ENCODE data around the gene DAP.
"Not testable (repeated sequence)": the region's sequence is repeated elsewhere in the genome, so short reads cannot be mapped to it uniquely, and the experiment has no call there.

DAP gene

GRCh38 chr5:10720766-10721165 is 40.3 kb downstream of the DAP start:
- DNase-seq; in situ Hi-C loops (cut with HindIII; ENCODE audit: low pct_ligation_motif_present, low pct_unique_long_range_greater_than_20kb, low sequenced_read_pairs): not testable (repeated sequence)

- in situ Hi-C loops (cut with HindIII; ENCODE audit: low pct_ligation_motif_present, low pct_unique_long_range_greater_than_20kb, low sequenced_read_pairs): no loop called here
- DNase-seq: peak; percentile 73
Observed at GRCh38 chr5:10719965-10720364, 41.1 kb downstream of the DAP start.

- in situ Hi-C loops (cut with HindIII; ENCODE audit: low pct_ligation_motif_present, low pct_unique_long_range_greater_than_20kb, low sequenced_read_pairs); DNase-seq: not testable (repeated sequence)
Observed at GRCh38 chr5:10718617-10719016, 42.4 kb downstream of the DAP start.

- in situ Hi-C loops (cut with HindIII; ENCODE audit: low pct_ligation_motif_present, low pct_unique_long_range_greater_than_20kb, low sequenced_read_pairs); DNase-seq: not testable (repeated sequence)
Observed at GRCh38 chr5:10716825-10717224, 44.2 kb downstream of the DAP start.

GRCh38 chr5:10715605-10716290 is 45.3 kb downstream of the DAP start:
- no peak for DNase-seq
- in situ Hi-C loops (cut with HindIII; ENCODE audit: low pct_ligation_motif_present, low pct_unique_long_range_greater_than_20kb, low sequenced_read_pairs): no loop called here

- in situ Hi-C loops (cut with HindIII; ENCODE audit: low pct_ligation_motif_present, low pct_unique_long_range_greater_than_20kb, low sequenced_read_pairs): no loop called here
- no peak for DNase-seq
Observed at GRCh38 chr5:10712574-10713366, 48.3 kb downstream of the DAP start.

- DNase-seq: no peak
- in situ Hi-C loops (cut with HindIII; ENCODE audit: low pct_ligation_motif_present, low pct_unique_long_range_greater_than_20kb, low sequenced_read_pairs): no loop called here
Observed at GRCh38 chr5:10711562-10711961, 49.5 kb downstream of the DAP start.

- in situ Hi-C loops (cut with HindIII; ENCODE audit: low pct_ligation_motif_present, low pct_unique_long_range_greater_than_20kb, low sequenced_read_pairs): no loop called here
Observed at GRCh38 chr5:10710513-10711128, 50.4 kb downstream of the DAP start.

GRCh38 chr5:10709933-10710332 is 51.1 kb downstream of the DAP start:
- in situ Hi-C loops (cut with HindIII; ENCODE audit: low pct_ligation_motif_present, low pct_unique_long_range_greater_than_20kb, low sequenced_read_pairs): no loop called here
- DNase-seq: no peak

More at GRCh38 chr5:10710513-10711128, 50.4 kb downstream of the DAP start:
- no peak for DNase-seq

GRCh38 chr5:10709409-10709808 is 51.6 kb downstream of the DAP start:
- in situ Hi-C loops (cut with HindIII; ENCODE audit: low pct_ligation_motif_present, low pct_unique_long_range_greater_than_20kb, low sequenced_read_pairs): no loop called here
- DNase-seq: peak; percentile 53

GRCh38 chr5:10708189-10708944 is 52.7 kb downstream of the DAP start:
- no peak for DNase-seq
- in situ Hi-C loops (cut with HindIII; ENCODE audit: low pct_ligation_motif_present, low pct_unique_long_range_greater_than_20kb, low sequenced_read_pairs): no loop called here

- in situ Hi-C loops (cut with HindIII; ENCODE audit: low pct_ligation_motif_present, low pct_unique_long_range_greater_than_20kb, low sequenced_read_pairs): no loop called here
- no peak for DNase-seq
Observed at GRCh38 chr5:10707198-10708142, 53.6 kb downstream of the DAP start.

GRCh38 chr5:10706326-10706725 is 54.7 kb downstream of the DAP start:
- in situ Hi-C loops (cut with HindIII; ENCODE audit: low pct_ligation_motif_present, low pct_unique_long_range_greater_than_20kb, low sequenced_read_pairs): no loop called here
- DNase-seq: no peak

- DNase-seq: no peak
- in situ Hi-C loops (cut with HindIII; ENCODE audit: low pct_ligation_motif_present, low pct_unique_long_range_greater_than_20kb, low sequenced_read_pairs): no loop called here
Observed at GRCh38 chr5:10705747-10706146, 55.3 kb downstream of the DAP start.

GRCh38 chr5:10704949-10705621 is 55.9 kb downstream of the DAP start:
- in situ Hi-C loops (cut with HindIII; ENCODE audit: low pct_ligation_motif_present, low pct_unique_long_range_greater_than_20kb, low sequenced_read_pairs): no loop called here
- DNase-seq: peak; percentile 38

GRCh38 chr5:10703676-10704075 is 57.4 kb downstream of the DAP start:
- in situ Hi-C loops (cut with HindIII; ENCODE audit: low pct_ligation_motif_present, low pct_unique_long_range_greater_than_20kb, low sequenced_read_pairs): no loop called here
- DNase-seq: no peak

GRCh38 chr5:10702911-10703491 is 58.0 kb downstream of the DAP start:
- in situ Hi-C loops (cut with HindIII; ENCODE audit: low pct_ligation_motif_present, low pct_unique_long_range_greater_than_20kb, low sequenced_read_pairs): no loop called here

More at GRCh38 chr5:10702911-10703491, 58.0 kb downstream of the DAP start:
- DNase-seq: peak; percentile 47

All from ACHN (cell line).